Measurements from ENCODE around the gene TRIM26. TPM values are rescaled to one million over a fixed set of nuclear protein-coding genes. Genes with fewer than 3 reads are reported as not detected.
A peak's percentile ranks its signal among the peaks of the same experiment; 100 is the strongest.

The TRIM26 gene
- total and polyA plus RNA-seq, 2 of the 13 experiments (the other 11 are each of a cell fraction or from before 2014, with no cell fraction given): 27.1 to 38.7 TPM

DNA sequence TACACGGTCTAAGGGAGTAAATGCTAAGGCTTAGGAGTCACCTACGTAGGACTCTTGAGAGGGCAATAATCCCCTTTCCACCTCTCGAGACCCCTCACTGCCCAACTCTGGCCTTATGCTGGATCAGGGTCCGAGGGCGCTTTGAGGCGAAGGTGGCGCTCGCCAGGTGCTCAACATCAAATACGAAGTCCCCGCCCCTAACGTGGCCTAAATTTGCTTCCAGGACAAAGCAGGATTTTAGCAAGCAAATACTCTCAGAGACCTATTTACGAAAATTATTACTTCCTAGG lies 406 bp upstream of the TRIM26 start:
- FAIRE-seq (no peak), DNase-seq (ENCODE audit: low spot score) (no peak), ATAC-seq (no peak)
- 0 out of 5 replicates have a peak, but pooled peaks cover 0 to 4% of the 10 kb centered on the region in 2 experiments for H3K36me3 ChIP-seq (replicated peaks in 1 of 2; ENCODE audit: control insufficient read depth in 1 of 2, insufficient read depth in 2 of 2, low read length in 2 of 2)
- H2AFZ ChIP-seq (ENCODE audit: low read length): peak overlapping the region; percentile 68
- WGBS (ENCODE audit: low lambda C conversion rate): 0% methylated on average over 12 of the region's 12 CpGs
- H3K4me1 ChIP-seq (ENCODE audit: insufficient read depth, low read length): peaks cover 48% of the 10 kb centered on the region
- H3K9me3 ChIP-seq (ENCODE audit: low read length): no peaks in the 10 kb centered on the region
- in situ Hi-C loops (cut with HindIII; ENCODE audit: extremely low pct_ligation_motif_present, low pct_unique_long_range_greater_than_20kb): no loop called here
- no peaks in the 10 kb centered on the region for H4K20me1 ChIP-seq (ENCODE audit: insufficient read depth, low read length)
- peak overlapping the region; percentile 99 for H3K4me2 ChIP-seq (ENCODE audit: low read depth, low read length)
- peak overlapping the region; percentile 87 to 99 (median 95) for H3K4me3 ChIP-seq (replicated peaks in 1 of 3; ENCODE audit: insufficient read depth in 1 of 3, low read depth in 2 of 3, low read length in 3 of 3)
- H3K9ac ChIP-seq (ENCODE audit: insufficient read depth, low read depth, low read length): peak overlapping the region; percentile 94
- POLR2A ChIA-PET: interaction anchor here (0.6 to 6.8 kb wide), 12 partner anchors 7 to 357 kb away, joined by 3 to 22 read pairs (median 4); partner anchors contain the start of genes ABCF1, POLR1H, PPP1R11 and TRIM39
- CTCF ChIA-PET (ENCODE audit: low intra/inter-chr PET ratio, low total read pairs): no interaction called here
- no TSS peak for BruUV-seq (replicated peaks)
- H3K79me2 ChIP-seq (ENCODE audit: insufficient read depth, low read length): peaks cover 46% of the 10 kb centered on the region
- intact Hi-C loops (cut with micrococcal nuclease; ENCODE audit: unreplicated experiment): no loop called here
- H3K27me3 ChIP-seq (ENCODE audit: control insufficient read depth in 1 of 2, insufficient read depth in 2 of 2, low read length in 2 of 2): peaks cover 0 to 2% of the 10 kb centered on the region in 2 experiments; a peak in 1 of 5 replicates
- H3K27ac ChIP-seq (ENCODE audit: extremely low read length, insufficient read depth, low read length): peak overlapping the region; percentile 93
- TF ChIP-seq ATF5 (CRISPR knock-in tag; IDR thresholded peaks at IDR 0.05; ENCODE audit: low read depth) (no peak), REXO4 (CRISPR knock-in tag; IDR thresholded peaks at IDR 0.05; ENCODE audit: borderline replicate concordance) (no peak), TBX3 (IDR thresholded peaks at IDR 0.05; ENCODE audit: borderline replicate concordance) (no peak), RFXANK (CRISPR knock-in tag; IDR thresholded peaks at IDR 0.05) (no peak; the same call in 1 of the 2 replicates), ZNF292 (CRISPR knock-in tag; IDR thresholded peaks at IDR 0.05; ENCODE audit: borderline replicate concordance, low read depth) (no peak), ATM (IDR thresholded peaks at IDR 0.05; ENCODE audit: borderline replicate concordance) (no peak), SNAPC2 (CRISPR knock-in tag; IDR thresholded peaks at IDR 0.05) (no peak), RARG (CRISPR knock-in tag; IDR thresholded peaks at IDR 0.05; ENCODE audit: low read depth) (no peak), ZNF788 (CRISPR knock-in tag; IDR thresholded peaks at IDR 0.05; ENCODE audit: borderline replicate concordance) (no peak), GATAD1 (CRISPR knock-in tag; IDR thresholded peaks at IDR 0.05) (no peak), FOXJ3 (CRISPR knock-in tag; IDR thresholded peaks at IDR 0.05; ENCODE audit: borderline replicate concordance) (0 out of 2 replicates have a peak, but pooled peaks have one; percentile 10), SAP130 (CRISPR knock-in tag; IDR thresholded peaks at IDR 0.05; ENCODE audit: low read depth) (no peak), CHCHD3 (CRISPR knock-in tag; IDR thresholded peaks at IDR 0.05) (no peak), PAWR (CRISPR knock-in tag; IDR thresholded peaks at IDR 0.05; ENCODE audit: borderline replicate concordance) (no peak), EP300 (IDR thresholded peaks at IDR 0.05; ENCODE audit: low read depth in 2 of 2, low read length in 2 of 2) (no peak), EP300 (CRISPR knock-in tag; IDR thresholded peaks at IDR 0.05; ENCODE audit: borderline replicate concordance) (no peak), SKI (IDR thresholded peaks at IDR 0.05; ENCODE audit: partially characterized antibody) (no peak)
- TF ChIP-seq, protein P1, sequence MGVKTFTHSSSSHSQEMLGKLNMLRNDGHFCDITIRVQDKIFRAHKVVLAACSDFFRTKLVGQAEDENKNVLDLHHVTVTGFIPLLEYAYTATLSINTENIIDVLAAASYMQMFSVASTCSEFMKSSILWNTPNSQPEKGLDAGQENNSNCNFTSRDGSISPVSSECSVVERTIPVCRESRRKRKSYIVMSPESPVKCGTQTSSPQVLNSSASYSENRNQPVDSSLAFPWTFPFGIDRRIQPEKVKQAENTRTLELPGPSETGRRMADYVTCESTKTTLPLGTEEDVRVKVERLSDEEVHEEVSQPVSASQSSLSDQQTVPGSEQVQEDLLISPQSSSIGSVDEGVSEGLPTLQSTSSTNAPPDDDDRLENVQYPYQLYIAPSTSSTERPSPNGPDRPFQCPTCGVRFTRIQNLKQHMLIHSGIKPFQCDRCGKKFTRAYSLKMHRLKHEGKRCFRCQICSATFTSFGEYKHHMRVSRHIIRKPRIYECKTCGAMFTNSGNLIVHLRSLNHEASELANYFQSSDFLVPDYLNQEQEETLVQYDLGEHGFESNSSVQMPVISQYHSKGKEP (CRISPR knock-in tag; IDR thresholded peaks at IDR 0.05): no peak
- TF ChIP-seq, protein P2, sequence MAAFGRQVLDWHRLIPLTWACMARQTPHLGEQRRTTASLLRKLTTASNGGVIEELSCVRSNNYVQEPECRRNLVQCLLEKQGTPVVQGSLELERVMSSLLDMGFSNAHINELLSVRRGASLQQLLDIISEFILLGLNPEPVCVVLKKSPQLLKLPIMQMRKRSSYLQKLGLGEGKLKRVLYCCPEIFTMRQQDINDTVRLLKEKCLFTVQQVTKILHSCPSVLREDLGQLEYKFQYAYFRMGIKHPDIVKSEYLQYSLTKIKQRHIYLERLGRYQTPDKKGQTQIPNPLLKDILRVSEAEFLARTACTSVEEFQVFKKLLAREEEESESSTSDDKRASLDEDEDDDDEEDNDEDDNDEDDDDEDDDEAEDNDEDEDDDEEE (CRISPR knock-in tag; IDR thresholded peaks at IDR 0.05): no peak
